ENCODE results near the gene PNLDC1.
"Not testable (repeated sequence)": the region's sequence is repeated elsewhere in the genome, so short reads cannot be mapped to it uniquely, and the experiment has no call there.

PNLDC1 gene

DNA sequence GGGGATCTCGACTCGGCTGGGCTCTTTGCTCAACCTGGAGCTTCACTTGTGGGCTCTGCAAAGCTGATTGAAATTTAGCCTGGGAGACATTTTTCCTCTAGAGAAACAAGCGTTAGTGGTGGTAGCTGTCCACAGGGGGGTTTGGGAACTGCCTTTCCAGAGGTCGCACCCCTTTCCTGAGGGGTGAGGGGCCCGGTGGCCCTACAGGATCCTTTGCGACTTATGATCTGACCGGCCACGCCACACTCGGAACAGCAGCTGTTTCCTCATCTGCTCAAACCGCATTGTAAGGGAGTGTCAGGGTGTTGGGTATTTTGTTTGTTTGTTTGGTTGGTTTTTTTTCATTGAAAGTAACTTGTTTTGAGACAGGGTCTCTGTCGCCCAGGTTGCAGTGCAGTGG lies 21.0 kb downstream of the PNLDC1 start:
- DNase-seq (ENCODE audit: low read depth) = no peak

GRCh38 chr6:159821726-159822125 lies 21.6 kb downstream of the PNLDC1 start:
- no peak for DNase-seq (ENCODE audit: low read depth)

DNA sequence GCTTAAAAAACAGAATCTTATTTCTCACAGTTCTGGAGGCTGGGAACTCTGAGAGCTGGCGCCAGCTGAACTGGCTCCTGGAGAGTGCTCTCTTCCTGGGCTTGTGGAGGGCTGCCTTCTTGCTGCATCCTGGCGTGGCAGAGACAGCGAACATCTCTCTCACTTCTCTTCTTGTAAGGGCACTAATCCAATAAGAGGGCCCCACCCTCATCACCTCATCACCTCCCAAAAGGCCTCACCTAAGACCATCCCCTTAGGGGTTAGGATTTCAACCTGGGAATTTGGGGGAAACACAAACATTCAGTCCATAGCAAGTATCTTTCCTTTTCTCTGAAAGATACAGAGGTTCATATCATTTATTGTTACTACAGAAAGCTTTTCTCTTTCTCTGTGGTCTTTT lies 23.9 kb downstream of the PNLDC1 start:
- no peak for DNase-seq (ENCODE audit: low read depth)

- DNase-seq (ENCODE audit: low read depth) = not testable (repeated sequence)
These were observed 24.6 kb downstream of the PNLDC1 start for GRCh38 chr6:159824690-159825089.

DNA sequence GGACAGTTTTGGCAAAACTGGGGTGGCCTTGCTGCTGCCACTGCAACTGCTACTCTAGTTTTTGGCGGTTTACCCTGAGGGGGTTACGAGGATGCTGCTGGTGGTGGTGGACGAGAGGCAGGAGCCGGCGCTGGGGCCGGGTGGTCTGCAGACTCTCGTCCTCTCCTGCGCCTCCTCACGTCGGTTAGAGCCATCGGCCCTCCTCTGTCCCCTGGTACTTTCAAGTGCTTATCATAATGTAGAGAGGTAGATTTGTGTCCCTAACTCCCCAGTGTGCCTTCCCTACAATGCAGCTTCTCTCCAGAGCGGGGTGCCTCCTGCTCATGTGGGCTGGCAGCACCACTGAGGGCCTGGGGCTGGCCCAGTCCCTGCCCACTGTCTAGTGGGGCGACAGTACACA lies 25.9 kb downstream of the PNLDC1 start:
- no peak for DNase-seq (ENCODE audit: low read depth)

GRCh38 chr6:159826968-159827647 lies 27.0 kb downstream of the PNLDC1 start:
- DNase-seq (ENCODE audit: low read depth) = no peak

GRCh38 chr6:159828074-159828473 lies 28.0 kb downstream of the PNLDC1 start:
- no peak for DNase-seq (ENCODE audit: low read depth)

- no peak for DNase-seq (ENCODE audit: low read depth)
These were observed 29.4 kb downstream of the PNLDC1 start for GRCh38 chr6:159829526-159829925.

DNA sequence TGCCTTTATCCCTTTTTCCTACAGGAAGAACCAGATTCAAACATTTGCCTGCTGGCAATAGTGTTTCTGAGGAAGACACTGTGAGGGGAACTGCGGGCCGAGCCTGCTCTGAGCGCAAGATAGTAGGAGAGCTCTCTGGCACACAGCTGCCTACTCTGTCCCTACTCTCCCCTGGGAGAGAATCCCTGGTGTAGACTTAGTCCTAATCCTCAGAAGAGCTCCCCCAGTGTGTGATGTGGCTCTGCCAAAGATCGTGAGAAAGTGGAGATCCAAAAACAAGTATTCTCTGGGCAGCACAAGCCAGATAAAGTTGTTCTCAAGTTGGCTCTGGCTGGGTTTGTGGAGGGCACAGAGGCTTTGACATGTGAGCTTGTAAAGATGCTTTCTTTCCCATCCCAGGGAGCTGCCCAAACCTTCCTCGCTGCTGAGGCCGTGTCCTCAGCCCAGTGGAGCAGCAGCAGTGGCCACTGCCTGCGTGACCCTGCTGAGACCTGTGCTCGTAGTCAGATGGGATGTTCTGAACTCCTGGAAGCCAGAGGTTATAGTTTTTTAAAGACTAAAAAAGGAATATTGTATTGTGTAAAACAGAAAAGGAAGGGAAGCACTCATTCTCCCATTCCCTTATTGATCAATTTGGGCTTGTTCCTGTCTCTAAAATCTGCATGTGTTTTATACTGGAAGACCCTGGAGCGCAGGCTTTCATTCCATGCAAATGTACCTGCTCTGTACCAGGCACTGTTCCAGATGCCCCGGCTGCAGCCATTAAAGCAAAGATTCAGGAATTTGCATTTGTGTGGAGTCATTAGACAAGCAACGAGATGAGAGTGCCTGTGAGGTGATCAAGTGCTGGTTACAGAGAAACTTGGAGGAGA lies 30.7 kb downstream of the PNLDC1 start:
- DNase-seq (ENCODE audit: low read depth) = no peak

DNA sequence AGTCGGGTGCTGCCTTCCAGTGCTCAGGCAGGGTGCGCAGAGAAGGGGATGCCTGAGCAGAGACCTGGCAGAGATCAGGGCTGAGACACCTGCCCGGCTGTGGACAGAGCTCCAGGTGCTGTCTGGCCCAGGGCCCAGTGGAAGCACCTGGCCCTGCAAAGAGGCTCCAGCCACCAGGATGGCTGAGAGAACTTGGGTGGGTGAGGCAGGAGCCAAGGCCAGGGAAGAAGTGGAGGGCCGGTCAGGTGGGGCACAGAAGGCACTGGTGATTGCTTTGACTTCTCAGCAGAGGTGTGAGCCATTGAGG lies 31.2 kb downstream of the PNLDC1 start:
- DNase-seq (ENCODE audit: low read depth) = no peak

DNA sequence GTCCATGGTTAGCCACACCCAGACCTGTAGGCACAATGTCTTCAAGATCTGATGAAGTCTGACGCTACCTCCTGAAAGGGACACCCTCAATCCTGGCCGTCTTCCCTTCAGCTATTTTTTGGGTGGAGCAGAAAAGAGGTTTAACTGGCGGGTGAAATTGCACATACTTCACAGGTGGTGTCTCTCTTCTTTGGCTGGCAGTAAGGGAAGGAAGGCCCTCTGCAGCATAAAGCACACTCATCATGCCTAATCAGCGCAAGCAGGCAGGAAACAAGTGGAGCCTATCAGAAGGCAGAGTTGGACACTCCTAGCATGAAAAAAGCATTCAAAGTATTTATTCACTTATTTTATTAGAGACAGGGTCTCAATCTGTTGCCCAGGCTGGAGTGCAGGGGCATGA lies 32.9 kb downstream of the PNLDC1 start:
- no peak for DNase-seq (ENCODE audit: low read depth)

DNA sequence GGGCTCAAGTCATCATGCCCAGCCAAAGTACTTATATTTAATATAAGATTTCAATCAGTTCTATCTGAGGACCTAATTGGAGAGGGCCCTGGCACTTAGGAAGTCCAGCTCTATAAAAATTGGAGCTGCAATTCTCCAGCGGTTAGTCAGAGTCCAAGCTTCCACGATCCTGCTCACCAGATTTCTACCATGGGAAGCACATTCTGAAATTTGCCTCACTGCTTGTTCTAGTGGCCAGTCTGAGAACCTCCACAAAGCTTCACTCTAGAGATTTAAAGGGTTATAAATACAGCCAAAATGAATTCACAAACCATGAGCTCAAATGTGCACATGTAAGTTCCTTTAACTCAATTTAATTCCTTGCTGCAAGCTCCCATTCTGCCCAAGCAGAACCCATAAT lies 33.5 kb downstream of the PNLDC1 start:
- no peak for DNase-seq (ENCODE audit: low read depth)

DNA sequence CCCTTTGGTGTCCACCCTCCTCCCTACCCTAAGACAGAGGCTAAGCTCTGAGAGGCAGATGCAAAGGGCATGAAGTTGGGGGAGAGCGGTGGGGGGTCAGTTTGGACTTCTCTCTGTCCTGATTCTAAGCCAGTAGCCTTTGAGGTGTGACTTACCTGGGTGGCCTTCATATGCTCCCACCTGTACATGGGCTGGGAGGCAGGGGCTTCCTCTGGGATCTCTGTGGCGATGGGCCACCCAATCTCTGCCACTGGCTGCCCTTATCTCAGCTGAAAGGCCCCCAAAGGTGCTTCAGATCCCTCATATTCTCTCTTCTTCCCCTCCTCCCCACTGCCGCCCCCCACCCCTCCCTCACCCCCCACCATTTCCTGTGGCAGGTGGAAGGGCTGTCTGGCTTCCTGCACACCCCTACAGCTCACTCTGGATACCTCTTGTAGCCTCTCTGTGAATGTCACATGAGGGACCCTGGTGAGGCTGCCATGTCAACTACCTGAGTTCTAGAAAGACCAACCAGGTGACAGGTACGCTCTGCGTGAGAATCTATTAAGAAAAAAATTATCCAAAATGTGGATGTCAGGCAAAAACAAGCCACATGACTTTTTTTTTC lies 34.0 kb downstream of the PNLDC1 start:
- no peak for DNase-seq (ENCODE audit: low read depth)

- no peak for DNase-seq (ENCODE audit: low read depth)
These were observed 36.8 kb downstream of the PNLDC1 start for GRCh38 chr6:159836718-159837490.

DNA sequence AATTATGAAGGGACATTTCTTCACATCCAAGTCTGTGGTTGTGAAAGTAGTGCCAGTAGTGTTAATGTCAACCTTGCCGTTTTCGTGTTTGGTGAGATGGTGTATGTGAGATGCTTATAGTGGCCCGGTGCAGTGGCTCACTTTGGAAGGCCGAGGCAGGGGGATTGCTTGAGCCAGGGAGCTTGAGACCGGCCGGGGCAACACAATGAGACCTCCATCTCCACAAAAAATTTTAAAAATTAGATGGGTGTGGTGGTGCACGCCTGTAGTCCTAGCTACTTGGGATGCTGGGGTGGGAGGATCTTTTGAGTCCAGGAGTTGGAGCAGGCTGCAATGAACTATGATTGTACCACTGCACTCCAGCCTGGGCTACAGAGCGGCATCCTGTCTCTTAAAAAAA lies 37.4 kb downstream of the PNLDC1 start:
- DNase-seq (ENCODE audit: low read depth) = no peak

GRCh38 chr6:159838020-159838744 lies 38.1 kb downstream of the PNLDC1 start:
- no peak for DNase-seq (ENCODE audit: low read depth)

DNA sequence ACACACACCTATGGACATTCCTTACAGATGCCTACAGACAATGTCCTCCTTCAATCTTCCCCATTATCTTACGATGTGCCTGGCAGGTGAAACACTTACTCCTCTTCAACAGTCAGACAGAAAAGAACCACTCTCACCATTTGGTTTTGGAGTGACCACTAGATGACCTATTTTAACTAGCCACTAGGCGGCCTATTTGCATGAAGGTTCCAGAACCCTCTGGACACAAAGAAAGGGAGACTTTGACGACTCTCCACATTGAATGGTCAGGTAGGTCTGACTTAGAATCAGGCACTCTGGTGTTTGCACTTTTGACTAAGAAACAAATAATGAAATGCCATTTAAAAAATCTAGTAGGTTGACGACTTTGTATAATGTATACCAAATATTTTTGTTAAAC lies 42.0 kb downstream of the PNLDC1 start:
- DNase-seq (ENCODE audit: low read depth) = no peak

- DNase-seq (ENCODE audit: low read depth) = no peak
These were observed 44.9 kb downstream of the PNLDC1 start for GRCh38 chr6:159844737-159845645.

GRCh38 chr6:159848552-159848951 lies 48.5 kb downstream of the PNLDC1 start:
- not testable (repeated sequence) for DNase-seq (ENCODE audit: low read depth)

GRCh38 chr6:159849851-159850250 lies 49.8 kb downstream of the PNLDC1 start:
- DNase-seq (ENCODE audit: low read depth) = not testable (repeated sequence)

DNA sequence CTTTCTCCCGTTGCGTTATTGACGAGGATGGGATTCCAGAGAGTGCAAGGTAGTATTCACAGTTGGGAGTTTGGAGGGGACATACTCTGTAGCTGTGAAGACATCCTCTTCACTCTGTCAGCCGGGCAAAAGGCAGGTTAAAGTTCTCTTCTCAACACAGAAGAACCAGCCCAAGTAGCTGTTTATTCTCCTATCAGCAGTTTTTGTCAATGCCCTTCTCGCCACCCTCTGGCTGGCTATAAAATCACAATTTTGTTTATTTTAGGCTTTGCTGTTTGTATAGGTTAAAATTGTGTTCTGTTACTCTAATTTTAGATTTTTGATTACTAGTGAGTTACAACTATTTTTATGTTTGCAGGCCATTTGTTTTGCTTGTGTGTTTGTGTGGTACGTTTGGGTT lies 52.8 kb downstream of the PNLDC1 start:
- no peak for DNase-seq (ENCODE audit: low read depth)

Measured in stimulated activated CD8-positive, alpha-beta memory T cell treated with anti-CD3 and anti-CD28 coated beads, Interleukin-15, amount 100 ng/mL, for 24 hours (primary cell).